Stimulated activated naive CD4-positive, alpha-beta T cell (primary cell): ENCODE measurements around the gene KRT76.

ENCODE experiments used
- DNase-seq, 6 experiments: peaks; one replicate each; lab custom pipeline; 2025; lab: John Stamatoyannopoulos, UW

Gene KRT76

DNA sequence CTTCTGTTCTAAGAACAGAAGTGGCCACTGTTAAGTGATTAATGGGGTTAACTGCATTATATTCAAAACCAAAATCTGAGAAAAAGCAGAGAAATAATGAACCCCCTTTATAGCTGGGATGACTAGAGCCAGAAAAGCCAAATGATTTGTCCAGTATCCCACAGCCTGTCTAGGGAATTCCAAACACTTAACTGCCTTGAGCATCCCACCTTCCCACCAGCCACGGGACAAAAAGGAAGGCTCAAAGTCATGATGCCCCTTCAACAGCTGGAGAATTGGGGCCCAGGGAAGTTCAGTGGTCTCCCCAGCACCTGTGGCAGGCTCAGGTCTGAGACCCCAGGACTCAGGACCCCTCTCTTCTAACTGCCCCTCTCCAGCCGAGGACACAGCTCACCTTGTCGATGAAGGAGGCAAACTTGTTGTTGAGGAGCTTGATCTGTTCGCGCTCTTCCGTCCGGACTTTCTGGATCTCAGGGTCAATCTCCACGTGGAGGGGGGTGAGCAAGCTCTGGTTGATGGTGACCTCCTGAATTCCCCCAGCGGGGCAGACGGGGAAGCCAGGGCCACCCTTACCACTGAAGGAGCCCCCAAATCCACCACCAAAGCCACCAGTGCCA lies 36.2 kb upstream of the KRT76 start:
- no peak for DNase-seq

DNA sequence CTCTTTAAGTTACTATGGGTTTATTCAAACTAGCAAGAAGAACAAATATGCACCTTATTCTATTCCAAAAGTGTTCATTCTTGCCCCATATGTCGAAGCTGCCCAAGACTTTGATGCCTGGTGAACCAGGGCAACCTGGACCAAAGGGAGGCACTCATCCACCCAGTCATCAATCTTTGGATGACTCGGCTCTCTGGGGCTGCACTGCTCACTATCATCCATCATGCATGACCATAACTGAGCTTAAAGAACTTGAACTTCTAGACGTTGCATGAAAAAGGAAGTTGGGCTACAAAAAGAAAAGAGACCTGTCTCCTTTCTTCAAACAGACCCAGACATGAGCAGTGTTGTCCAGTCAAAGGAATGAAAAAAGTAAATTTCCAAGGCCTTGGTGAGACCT lies 35.6 kb upstream of the KRT76 start:
- no peak for DNase-seq

- no peak for DNase-seq
These were observed 34.9 kb upstream of the KRT76 start for GRCh38 chr12:52812073-52812400.

- no peak for DNase-seq
These were observed 34.3 kb upstream of the KRT76 start for GRCh38 chr12:52811191-52812072.

- no peak for DNase-seq
These were observed 33.4 kb upstream of the KRT76 start for GRCh38 chr12:52810554-52810953.

DNA sequence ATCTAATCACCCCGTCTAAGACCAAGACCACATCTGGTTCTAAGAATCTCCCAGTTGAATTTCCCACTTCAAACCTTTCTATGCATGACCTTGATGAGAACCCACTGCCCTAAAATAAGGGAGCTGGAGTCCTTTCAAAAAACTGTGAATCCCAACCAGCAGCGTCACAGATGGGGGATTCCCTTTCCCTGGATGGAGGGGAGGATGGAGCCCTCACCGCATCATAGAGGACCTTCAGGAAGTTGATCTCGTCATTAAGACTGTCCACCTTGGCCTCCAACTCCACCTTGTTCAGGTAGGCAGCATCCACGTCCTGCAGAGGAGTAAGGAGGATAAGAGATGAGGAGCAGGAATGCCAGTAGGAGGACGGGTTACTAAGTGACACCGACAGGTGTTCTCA lies 32.0 kb upstream of the KRT76 start:
- no peak for DNase-seq

- DNase-seq: no peak
These were observed 31.5 kb upstream of the KRT76 start for GRCh38 chr12:52808573-52809160.

DNA sequence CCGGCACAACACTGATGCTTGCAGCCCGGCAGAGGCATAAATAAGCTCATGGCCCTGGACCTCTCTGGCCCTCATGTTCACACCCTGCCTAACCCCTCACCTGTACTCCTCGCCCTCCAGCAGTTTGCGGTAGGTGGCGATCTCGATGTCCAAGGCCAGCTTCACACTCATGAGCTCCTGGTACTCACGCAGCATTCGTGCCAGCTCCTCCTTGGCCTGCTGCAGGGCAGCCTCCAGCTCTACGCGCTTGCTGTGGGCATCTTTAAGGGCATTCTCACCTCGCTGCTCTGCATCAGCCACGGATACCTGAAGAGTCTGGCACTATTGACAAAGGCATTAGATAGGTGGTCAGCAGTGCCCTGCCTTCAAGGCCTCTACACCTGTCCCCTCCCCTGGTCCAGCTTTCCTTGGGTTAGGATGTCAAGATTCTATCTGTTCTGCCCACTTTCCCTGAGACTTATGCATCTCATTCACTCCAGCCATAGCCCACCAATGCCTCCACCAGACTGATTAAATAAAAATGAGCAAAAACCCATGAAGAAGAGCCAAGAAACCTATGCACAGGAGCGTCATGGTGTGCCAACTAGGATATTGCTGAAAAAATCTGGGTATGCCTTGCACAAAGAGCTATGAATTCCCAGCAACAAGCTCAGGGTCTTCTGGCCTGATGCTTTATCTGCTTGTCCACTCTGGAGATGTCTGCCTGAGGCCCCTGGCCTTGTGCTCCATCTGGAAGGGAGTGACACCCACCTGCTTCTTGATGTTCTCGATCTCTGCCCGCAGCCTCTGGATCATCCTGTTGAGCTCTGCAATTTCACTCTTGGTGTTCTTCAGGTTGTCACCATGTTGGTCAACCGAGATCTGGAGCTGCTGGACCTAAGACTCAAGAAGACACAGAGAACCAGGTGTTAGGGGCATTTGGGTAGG lies 30.7 kb upstream of the KRT76 start:
- DNase-seq: no peak

GRCh38 chr12:52806821-52807543 lies 29.8 kb upstream of the KRT76 start:
- DNase-seq: no peak

DNA sequence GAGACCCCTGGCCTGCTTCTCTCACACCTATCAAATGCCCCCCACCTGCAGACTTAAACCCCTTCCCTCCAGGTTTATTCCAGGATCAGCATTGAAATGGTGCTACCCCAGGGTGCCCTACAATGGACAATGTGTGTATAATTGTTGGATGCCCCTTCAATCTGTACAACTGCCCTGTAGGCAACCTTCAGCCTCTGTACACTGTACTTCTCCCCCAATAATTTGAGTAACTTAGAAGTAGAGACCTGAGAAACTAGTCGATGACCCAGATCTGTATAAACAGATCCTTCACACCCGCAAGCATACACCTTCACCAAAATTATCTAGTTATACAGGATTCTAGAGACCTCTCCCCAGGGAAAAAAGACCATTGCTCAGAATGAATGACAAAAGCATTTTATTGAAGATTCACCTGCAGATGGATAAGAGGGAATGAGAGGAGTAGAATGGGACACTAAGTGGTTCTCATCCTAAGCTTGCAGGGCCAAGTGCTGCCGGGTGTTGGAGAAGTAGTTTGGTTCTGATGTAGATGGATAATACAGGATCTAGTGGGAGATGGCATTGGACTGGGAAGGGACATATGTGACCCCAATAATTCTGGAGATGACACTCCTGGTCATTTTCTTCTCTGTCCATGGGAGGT lies 29.1 kb upstream of the KRT76 start:
- DNase-seq: no peak

DNA sequence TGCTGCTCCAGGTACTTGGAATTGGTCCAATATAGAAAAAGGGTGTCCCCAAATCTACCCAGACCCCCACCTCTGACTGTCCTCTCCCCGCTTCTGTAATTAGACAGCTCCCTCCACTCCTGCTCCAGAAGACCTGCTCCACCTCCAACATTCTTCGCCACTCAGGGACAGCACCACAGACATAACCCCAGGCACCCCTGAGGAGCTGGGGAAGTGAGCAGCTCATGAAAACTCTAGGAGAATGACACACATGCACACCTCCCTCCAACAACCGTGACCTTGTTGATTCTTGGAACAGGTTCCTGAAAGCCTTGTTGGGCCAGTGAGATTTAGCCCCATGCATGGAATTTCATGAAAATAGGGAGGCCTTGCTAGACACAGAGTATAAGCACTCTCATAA lies 28.6 kb upstream of the KRT76 start:
- DNase-seq: no peak

DNA sequence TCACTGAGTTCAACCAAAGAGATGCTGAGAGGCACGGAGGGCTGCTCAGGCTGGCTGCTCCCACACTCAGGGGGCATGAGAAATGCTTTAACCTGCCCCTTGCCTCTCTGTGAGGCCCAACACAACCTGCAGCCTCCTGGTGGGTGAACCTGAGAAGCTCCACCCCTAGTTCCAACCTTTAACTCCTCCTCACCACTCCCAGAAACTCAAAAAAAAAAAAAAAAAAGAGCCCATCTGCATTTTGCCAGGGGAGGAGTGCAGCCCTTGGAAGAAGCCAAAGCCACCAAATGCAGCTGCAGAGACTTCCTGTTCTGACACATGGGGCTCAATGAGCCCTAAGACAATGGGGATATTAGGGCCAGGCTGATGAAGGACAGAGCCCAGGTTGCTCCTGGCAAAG lies 27.9 kb upstream of the KRT76 start:
- no peak for DNase-seq

GRCh38 chr12:52802442-52802841 lies 25.3 kb upstream of the KRT76 start:
- no peak for DNase-seq

DNA sequence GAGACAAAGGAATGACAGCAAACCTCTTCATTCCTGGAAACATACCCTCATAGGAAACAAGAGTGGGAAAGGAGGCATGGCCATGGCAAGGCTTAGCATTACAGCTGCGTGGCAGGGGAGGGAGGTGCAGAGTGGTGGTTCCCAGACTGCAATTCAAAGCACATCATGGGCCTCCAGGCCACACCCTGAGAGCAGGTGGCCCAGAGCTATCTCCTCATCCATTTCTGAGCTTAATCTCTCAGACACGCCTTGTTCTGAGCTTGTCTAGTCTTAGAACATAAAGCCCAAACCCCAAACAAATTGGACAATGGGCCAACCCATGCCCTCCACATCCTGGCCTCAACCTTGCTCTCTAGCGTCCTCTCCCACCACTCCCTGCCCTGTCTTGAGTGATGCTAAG lies 24.6 kb upstream of the KRT76 start:
- no peak for DNase-seq

- no peak for DNase-seq
These were observed 23.2 kb upstream of the KRT76 start for GRCh38 chr12:52800259-52800917.

DNA sequence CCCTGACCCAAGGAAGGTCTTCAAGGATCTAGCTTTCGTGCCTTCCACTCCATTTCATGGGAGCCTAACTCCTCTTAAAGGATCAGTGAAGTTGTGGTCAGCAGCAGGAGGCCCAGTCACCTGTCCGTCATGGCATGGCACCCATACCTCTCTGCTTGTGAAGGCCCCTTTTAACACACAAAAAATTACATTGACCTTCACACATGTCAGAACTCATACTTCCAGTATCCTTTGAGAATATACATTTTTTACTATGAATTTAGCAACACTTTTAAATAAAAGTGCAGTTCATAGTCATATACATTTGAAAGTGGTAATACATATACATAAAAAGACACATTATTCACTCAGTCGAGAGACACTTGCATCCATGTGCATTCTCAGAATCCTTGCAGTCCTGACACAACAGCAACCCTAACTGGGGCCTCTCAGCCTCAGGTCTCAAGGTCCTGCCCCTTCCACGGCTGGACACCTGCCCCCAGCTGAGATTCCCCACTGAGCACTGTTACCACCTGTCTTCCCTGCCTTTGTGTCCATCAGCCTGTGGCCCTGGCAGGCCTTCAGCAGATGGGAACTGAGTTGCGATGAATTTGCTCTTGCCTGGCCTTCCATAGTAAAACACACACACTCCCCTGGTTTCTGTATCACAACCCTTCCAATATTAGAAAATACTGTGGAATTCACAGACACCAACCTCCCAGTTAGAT lies 22.5 kb upstream of the KRT76 start:
- DNase-seq: no peak

DNA sequence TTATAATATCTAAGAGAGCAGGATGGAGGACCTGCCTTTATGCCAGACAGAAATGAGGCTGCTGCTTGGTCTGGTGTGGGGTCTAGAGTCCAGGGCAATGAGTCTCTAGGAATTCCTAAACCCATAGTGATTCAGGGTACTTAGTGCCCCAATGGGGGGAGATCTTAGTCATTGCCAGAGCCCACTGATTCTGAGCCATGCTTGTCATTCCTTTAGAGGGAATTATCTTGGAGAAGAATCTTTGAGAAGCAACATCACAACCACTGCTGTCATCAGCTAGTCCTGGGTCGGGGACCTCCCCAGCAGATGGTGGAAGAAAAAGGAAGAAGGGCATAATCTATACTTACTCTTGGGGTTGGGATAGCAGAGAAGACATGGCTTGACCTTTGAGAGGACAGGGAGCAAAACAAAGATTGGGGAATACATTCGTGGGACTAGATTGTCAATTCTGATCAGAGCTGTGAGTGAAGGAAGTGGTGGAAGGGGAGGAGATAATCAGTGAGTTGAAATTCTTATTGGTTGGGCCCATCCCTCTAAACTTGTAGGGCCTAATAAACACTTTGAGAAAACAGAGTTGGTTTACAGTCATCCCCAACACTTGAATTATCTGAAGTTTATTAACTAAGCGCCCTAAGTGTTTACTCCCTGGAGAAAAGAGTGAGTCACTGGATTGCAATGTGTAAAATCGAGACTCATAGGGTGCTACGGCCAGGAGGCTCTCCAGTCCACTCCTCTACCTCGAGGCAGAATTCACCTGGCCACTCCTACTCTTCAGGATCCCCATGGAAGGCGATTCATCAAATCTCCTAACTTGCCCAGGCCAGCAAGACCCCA lies 21.7 kb upstream of the KRT76 start:
- no peak for DNase-seq

- no peak for DNase-seq
These were observed 21.0 kb upstream of the KRT76 start for GRCh38 chr12:52798003-52798670.

- DNase-seq: no peak
These were observed 20.4 kb upstream of the KRT76 start for GRCh38 chr12:52797529-52797894.
